ENCODE results near the gene ERCC8.

Gene ERCC8

GRCh38 chr5:60836131-60836530 is 108.7 kb downstream of the ERCC8 start:
- Histone ChIP-seq H3K36me3 (ENCODE audit: control insufficient read depth in 2 of 2, insufficient read depth in 1 of 2, low read length in 2 of 2) (no peaks in the 10 kb centered on the region), H3K9me3 (ENCODE audit: control insufficient read depth, insufficient read depth, low read depth, low read length) (no peaks in the 10 kb centered on the region), H3K4me3 (ENCODE audit: low read depth, low read length) (no peak overlapping the region), H3K27ac (ENCODE audit: extremely low read depth, low read depth, low read length) (no peak overlapping the region), H3K4me1 (ENCODE audit: control insufficient read depth, insufficient read depth, low read length) (no peaks in the 10 kb centered on the region; the same call in 1 of the 2 replicates)
- TF ChIP-seq GFI1B (tag by site-specific recombination; IDR thresholded peaks at IDR 0.05) (no peak), ZNF692 (tag by site-specific recombination; IDR thresholded peaks at IDR 0.05) (no peak), ZBTB26 (tag by site-specific recombination; optimal IDR thresholded peaks at IDR 0.05) (no peak), ZNF473 (tag by site-specific recombination; IDR thresholded peaks at IDR 0.05) (no peak), ZNF776 (tag by site-specific recombination; IDR thresholded peaks at IDR 0.05; ENCODE audit: borderline replicate concordance) (no peak), ZNF76 (tag by site-specific recombination; IDR thresholded peaks at IDR 0.05; ENCODE audit: borderline replicate concordance, low read depth) (no peak), ZNF24 (tag by site-specific recombination; IDR thresholded peaks at IDR 0.05) (no peak), KLF8 (tag by site-specific recombination; IDR thresholded peaks at IDR 0.05) (no peak), ZNF37A (tag by site-specific recombination; IDR thresholded peaks at IDR 0.05) (no peak)
- ChIA-PET POLR2A (no interaction called here), CTCF (no interaction called here)

GRCh38 chr5:60835554-60835953 is 109.3 kb downstream of the ERCC8 start:
- H3K27ac ChIP-seq (ENCODE audit: extremely low read depth, low read depth, low read length): no peak overlapping the region
- no peaks in the 10 kb centered on the region; the same call in 1 of the 2 replicates for H3K4me1 ChIP-seq (ENCODE audit: control insufficient read depth, insufficient read depth, low read length)
- ChIA-PET POLR2A (interaction anchor here (0.7 to 1.3 kb wide), 2 partner anchors 9 to 57 kb away, joined by 5 to 7 read pairs; partner anchors contain the start of gene ELOVL7), CTCF (interaction anchor here (0.5 kb wide), 1 partner anchor 1538 kb away, joined by 3 read pairs; no protein-coding TSS in a partner anchor)
- H3K4me3 ChIP-seq (ENCODE audit: low read depth, low read length): no peak overlapping the region
- no peaks in the 10 kb centered on the region for H3K9me3 ChIP-seq (ENCODE audit: control insufficient read depth, insufficient read depth, low read depth, low read length)
- H3K36me3 ChIP-seq (ENCODE audit: control insufficient read depth in 2 of 2, insufficient read depth in 1 of 2, low read length in 2 of 2): no peaks in the 10 kb centered on the region
- TF ChIP-seq ZBTB8A (tag by site-specific recombination; IDR thresholded peaks at IDR 0.05) (no peak), ZNF239 (tag by site-specific recombination; IDR thresholded peaks at IDR 0.05) (no peak), ZBTB1 (tag by site-specific recombination; IDR thresholded peaks at IDR 0.05) (no peak), ZNF280C (tag by site-specific recombination; IDR thresholded peaks at IDR 0.05) (no peak), ZNF18 (tag by site-specific recombination; IDR thresholded peaks at IDR 0.05) (no peak), ZNF26 (tag by site-specific recombination; IDR thresholded peaks at IDR 0.05) (no peak), ZBTB17 (tag by site-specific recombination; IDR thresholded peaks at IDR 0.05) (no peak), SP7 (tag by site-specific recombination; IDR thresholded peaks at IDR 0.05) (no peak), ZNF558 (tag by site-specific recombination; IDR thresholded peaks at IDR 0.05) (no peak), ZNF335 (tag by site-specific recombination; conservative IDR thresholded peaks at IDR 0.05) (no peak), PBX3 (CRISPR knock-in tag; IDR thresholded peaks at IDR 0.05) (no peak), ZNF266 (tag by site-specific recombination; IDR thresholded peaks at IDR 0.05; ENCODE audit: low read depth) (no peak), ZNF394 (tag by site-specific recombination; IDR thresholded peaks at IDR 0.05; ENCODE audit: borderline replicate concordance) (no peak), ZNF785 (tag by site-specific recombination; IDR thresholded peaks at IDR 0.05) (no peak), ZNF274 (IDR thresholded peaks at IDR 0.05; ENCODE audit: low read length) (no peak), ZNF274 (tag by site-specific recombination; IDR thresholded peaks at IDR 0.05; ENCODE audit: borderline replicate concordance) (no peak)
